ENCODE measurements around the gene ESPNL.

The ESPNL gene

GRCh38 chr2:238162251-238162845 lies 62.2 kb downstream of the ESPNL start:
- ATAC-seq (ENCODE audit: insufficient read depth, low read depth) = no peak
- Histone ChIP-seq H3K27me3 (ENCODE audit: insufficient read depth, low read length, poor library complexity) (no peaks in the 10 kb centered on the region), H3K4me3 (ENCODE audit: low read depth in 1 of 2, low read length in 2 of 2) (no peak overlapping the region), H3K4me1 (ENCODE audit: insufficient read depth, low read length) (no peaks in the 10 kb centered on the region), H3K36me3 (ENCODE audit: insufficient read depth, low read length) (no peaks in the 10 kb centered on the region), H4K20me1 (ENCODE audit: insufficient read depth, low read length) (peaks cover 3% of the 10 kb centered on the region; the same call in 1 of the 2 replicates), H3K79me2 (ENCODE audit: insufficient read depth, low read length) (no peaks in the 10 kb centered on the region), H3K4me2 (ENCODE audit: insufficient read depth, low read length) (no peak overlapping the region), H3K9me3 (ENCODE audit: insufficient read depth, low read length, severe bottlenecking) (no peaks in the 10 kb centered on the region), H3K9ac (ENCODE audit: low read depth, low read length) (no peak overlapping the region), H2AFZ (ENCODE audit: low read depth, low read length) (no peak overlapping the region), H3K27ac (ENCODE audit: low read length) (no peak overlapping the region)
- DNase-seq = no peak
- TF ChIP-seq EZH2 (IDR thresholded peaks at IDR 0.05; ENCODE audit: borderline replicate concordance, low read depth, low read length, severe bottlenecking) (no peak), CTCF (IDR thresholded peaks at IDR 0.05; ENCODE audit: borderline replicate concordance, extremely low read depth, low read length, poor library complexity, severe bottlenecking) (no peak)

GRCh38 chr2:238162846-238163441 lies 62.8 kb downstream of the ESPNL start:
- TF ChIP-seq CTCF (IDR thresholded peaks at IDR 0.05; ENCODE audit: borderline replicate concordance, extremely low read depth, low read length, poor library complexity, severe bottlenecking) (no peak), EZH2 (IDR thresholded peaks at IDR 0.05; ENCODE audit: borderline replicate concordance, low read depth, low read length, severe bottlenecking) (no peak)
- Histone ChIP-seq H3K36me3 (ENCODE audit: insufficient read depth, low read length) (0 out of 2 replicates have a peak, but pooled peaks cover 2% of the 10 kb centered on the region), H3K9me3 (ENCODE audit: insufficient read depth, low read length, severe bottlenecking) (no peaks in the 10 kb centered on the region), H3K4me3 (ENCODE audit: low read depth in 1 of 2, low read length in 2 of 2) (no peak overlapping the region), H4K20me1 (ENCODE audit: insufficient read depth, low read length) (peaks cover 4% of the 10 kb centered on the region; the same call in 1 of the 2 replicates), H3K79me2 (ENCODE audit: insufficient read depth, low read length) (no peaks in the 10 kb centered on the region), H3K4me2 (ENCODE audit: insufficient read depth, low read length) (no peak overlapping the region), H2AFZ (ENCODE audit: low read depth, low read length) (no peak overlapping the region), H3K4me1 (ENCODE audit: insufficient read depth, low read length) (no peaks in the 10 kb centered on the region), H3K27ac (ENCODE audit: low read length) (no peak overlapping the region), H3K27me3 (ENCODE audit: insufficient read depth, low read length, poor library complexity) (no peaks in the 10 kb centered on the region), H3K9ac (ENCODE audit: low read depth, low read length) (no peak overlapping the region)
- no peak for DNase-seq
- ATAC-seq (ENCODE audit: insufficient read depth, low read depth) = no peak

- Histone ChIP-seq H3K4me2 (ENCODE audit: insufficient read depth, low read length) (no peak overlapping the region), H3K36me3 (ENCODE audit: insufficient read depth, low read length) (peaks cover 7% of the 10 kb centered on the region; the same call in 1 of the 2 replicates), H3K4me1 (ENCODE audit: insufficient read depth, low read length) (no peaks in the 10 kb centered on the region), H2AFZ (ENCODE audit: low read depth, low read length) (no peak overlapping the region), H3K27me3 (ENCODE audit: insufficient read depth, low read length, poor library complexity) (no peaks in the 10 kb centered on the region), H3K27ac (ENCODE audit: low read length) (no peak overlapping the region), H3K9me3 (ENCODE audit: insufficient read depth, low read length, severe bottlenecking) (no peaks in the 10 kb centered on the region), H3K79me2 (ENCODE audit: insufficient read depth, low read length) (no peaks in the 10 kb centered on the region), H3K4me3 (ENCODE audit: low read depth in 1 of 2, low read length in 2 of 2) (no peak overlapping the region), H4K20me1 (ENCODE audit: insufficient read depth, low read length) (peaks cover 8% of the 10 kb centered on the region; the same call in 1 of the 2 replicates), H3K9ac (ENCODE audit: low read depth, low read length) (no peak overlapping the region)
- DNase-seq (no peak), ATAC-seq (ENCODE audit: insufficient read depth, low read depth) (no peak)
- TF ChIP-seq EZH2 (IDR thresholded peaks at IDR 0.05; ENCODE audit: borderline replicate concordance, low read depth, low read length, severe bottlenecking) (no peak), CTCF (IDR thresholded peaks at IDR 0.05; ENCODE audit: borderline replicate concordance, extremely low read depth, low read length, poor library complexity, severe bottlenecking) (no peak)
These were observed 63.5 kb downstream of the ESPNL start for GRCh38 chr2:238163481-238164198.

Measured in DND-41 (cell line).